Activated CD4-positive, alpha-beta T cell treated with anti-CD3 and anti-CD28 coated beads, Interleukin-2, amount 50 U/mL, for 1 hour (primary cell): ENCODE results near the gene MGAT4B.

ENCODE experiments used
- DNase-seq: peaks from one replicate; pipeline ENCODE4 v3.0.0-alpha.2; 2020

Gene MGAT4B

GRCh38 chr5:179767496-179768100 is 39.1 kb downstream of the MGAT4B start:
- no peak for DNase-seq

GRCh38 chr5:179766726-179767455 is 39.8 kb downstream of the MGAT4B start:
- DNase-seq: no peak

- no peak for DNase-seq
Observed at GRCh38 chr5:179766021-179766725, 40.5 kb downstream of the MGAT4B start.

GRCh38 chr5:179765400-179765799 is 41.3 kb downstream of the MGAT4B start:
- no peak for DNase-seq

- DNase-seq: no peak
Observed at GRCh38 chr5:179764056-179764455, 42.6 kb downstream of the MGAT4B start.

- peak; percentile 42 for DNase-seq
Observed at GRCh38 chr5:179763215-179763945, 43.3 kb downstream of the MGAT4B start.

- no peak for DNase-seq
Observed at GRCh38 chr5:179762781-179763176, 43.9 kb downstream of the MGAT4B start.

- DNase-seq: no peak
Observed at GRCh38 chr5:179762079-179762780, 44.4 kb downstream of the MGAT4B start.

- DNase-seq: no peak
Observed at GRCh38 chr5:179759581-179760551, 46.8 kb downstream of the MGAT4B start.

- no peak for DNase-seq
Observed at GRCh38 chr5:179758955-179759354, 47.7 kb downstream of the MGAT4B start.

- no peak for DNase-seq
Observed at GRCh38 chr5:179755022-179755421, 51.6 kb downstream of the MGAT4B start.

- no peak for DNase-seq
Observed at GRCh38 chr5:179753971-179754370, 52.7 kb downstream of the MGAT4B start.

GRCh38 chr5:179749857-179750508 is 56.7 kb downstream of the MGAT4B start:
- no peak for DNase-seq

GRCh38 chr5:179747811-179748210 is 58.9 kb downstream of the MGAT4B start:
- DNase-seq: no peak
